Limb (tissue), 2 donors: Measurements from ENCODE around the gene TBX4.

Experiments
- DNase-seq, 2 donors: peaks; one replicate each; pipeline ENCODE4 v3.0.0-alpha.2; 2016; ENCODE audit errors: extremely low spot score in 2 of 2

Gene TBX4

DNA sequence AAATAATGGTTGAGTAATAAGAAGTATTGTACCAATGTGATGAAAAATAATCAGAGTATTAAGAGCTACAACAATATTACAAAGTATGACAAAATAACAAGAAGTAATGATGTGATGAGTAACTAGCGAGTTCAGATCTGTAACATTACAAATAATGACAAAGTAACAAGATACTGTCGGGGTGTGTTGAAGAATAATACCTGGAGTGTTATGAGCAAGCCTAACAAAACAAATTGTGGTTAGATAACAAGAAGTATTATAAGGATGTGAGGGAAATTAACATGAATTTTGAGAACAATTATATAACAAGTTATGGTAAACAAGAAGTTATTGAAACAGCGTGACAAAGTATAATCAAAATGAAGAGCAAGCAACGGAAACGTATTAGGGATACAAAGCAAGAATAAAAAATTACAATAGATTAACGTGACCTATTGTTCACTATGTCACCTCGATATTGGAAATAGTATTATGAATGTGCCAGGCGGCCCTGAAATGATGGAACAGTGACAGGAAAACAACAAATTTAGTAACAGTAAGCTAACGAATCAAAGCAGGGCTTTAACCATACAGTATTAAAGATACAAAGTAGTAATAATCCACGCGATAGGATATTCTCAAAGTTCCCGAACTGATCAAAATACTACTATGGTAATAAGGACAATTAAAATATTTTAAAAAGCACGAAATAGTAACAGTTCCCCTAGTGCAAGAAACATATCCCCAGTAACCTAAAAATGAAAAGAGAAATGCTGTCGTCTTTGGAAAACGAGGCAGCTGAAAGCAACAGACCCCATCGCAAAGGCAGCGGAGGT lies 1.6 kb downstream of the TBX4 start:
- DNase-seq = no peak

GRCh38 chr17:61454381-61455323 lies 2.4 kb downstream of the TBX4 start:
- DNase-seq = peak in 1 of 2 donors; percentile 64

- DNase-seq = peak in 1 of 2 donors; percentile 46
Measured at GRCh38 chr17:61455324-61456060, 3.3 kb downstream of the TBX4 start.

- peak in 1 of 2 donors; percentile 61 for DNase-seq
Measured at GRCh38 chr17:61456061-61456681, 3.9 kb downstream of the TBX4 start.

- DNase-seq = peak in 1 of 2 donors; percentile 61
Measured at GRCh38 chr17:61456688-61457225, 4.5 kb downstream of the TBX4 start.

GRCh38 chr17:61457226-61457983 lies 5.2 kb downstream of the TBX4 start:
- peak in 1 of 2 donors; percentile 51 for DNase-seq

DNA sequence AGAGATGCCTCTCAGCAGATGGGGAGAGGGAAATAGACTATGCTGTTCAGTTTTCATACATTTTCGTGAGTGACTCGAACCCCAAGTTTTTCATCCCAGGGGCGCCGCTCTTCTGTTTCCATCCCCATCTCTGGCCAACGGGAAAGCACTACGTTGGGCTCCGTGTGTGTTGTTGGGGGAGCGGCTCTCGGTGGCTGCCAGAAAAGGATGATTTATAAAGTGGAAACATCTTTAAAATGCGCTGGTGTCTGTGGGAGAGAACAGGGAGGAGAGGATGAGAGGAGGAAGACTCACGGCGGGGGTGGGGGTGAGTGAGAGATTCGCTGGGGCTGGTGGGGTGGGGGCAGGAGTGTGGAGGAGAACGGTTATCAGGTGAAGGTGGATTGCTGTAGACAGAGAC lies 5.8 kb downstream of the TBX4 start:
- peak in 1 of 2 donors; percentile 28 for DNase-seq

GRCh38 chr17:61458421-61459141 lies 6.4 kb downstream of the TBX4 start:
- DNase-seq = peak in 1 of 2 donors; percentile 25

DNA sequence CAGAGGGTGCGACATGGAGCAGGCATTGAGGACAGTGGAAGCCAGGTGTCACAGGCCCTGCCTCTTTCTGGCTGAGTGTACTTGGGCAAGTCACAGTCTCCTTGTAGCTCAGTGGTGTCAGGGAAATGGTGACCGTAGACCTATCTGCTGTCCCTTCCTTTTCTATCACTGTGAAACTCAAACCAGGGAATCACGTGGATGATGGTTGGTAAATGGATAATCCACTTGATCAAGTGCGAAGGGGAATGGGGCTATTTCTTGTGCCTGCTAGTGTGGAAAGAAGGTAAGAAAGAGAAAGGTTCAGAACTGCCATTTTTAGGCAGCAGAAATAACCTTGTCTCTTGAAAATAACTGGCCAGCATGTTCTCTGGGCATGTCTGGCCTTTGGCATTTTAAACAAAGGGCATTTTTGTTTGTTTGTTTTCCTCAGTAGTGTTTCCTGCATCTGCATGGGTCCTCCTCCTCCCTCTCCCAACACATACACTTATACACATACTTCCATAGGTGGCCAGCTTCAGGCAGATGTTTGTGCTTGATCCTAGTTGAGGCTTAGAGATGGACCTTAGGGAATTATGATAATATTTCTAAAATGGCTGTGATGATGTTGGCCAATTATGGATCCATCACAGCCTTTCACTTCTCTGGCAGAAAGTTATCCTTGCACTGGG lies 7.1 kb downstream of the TBX4 start:
- DNase-seq = no peak

DNA sequence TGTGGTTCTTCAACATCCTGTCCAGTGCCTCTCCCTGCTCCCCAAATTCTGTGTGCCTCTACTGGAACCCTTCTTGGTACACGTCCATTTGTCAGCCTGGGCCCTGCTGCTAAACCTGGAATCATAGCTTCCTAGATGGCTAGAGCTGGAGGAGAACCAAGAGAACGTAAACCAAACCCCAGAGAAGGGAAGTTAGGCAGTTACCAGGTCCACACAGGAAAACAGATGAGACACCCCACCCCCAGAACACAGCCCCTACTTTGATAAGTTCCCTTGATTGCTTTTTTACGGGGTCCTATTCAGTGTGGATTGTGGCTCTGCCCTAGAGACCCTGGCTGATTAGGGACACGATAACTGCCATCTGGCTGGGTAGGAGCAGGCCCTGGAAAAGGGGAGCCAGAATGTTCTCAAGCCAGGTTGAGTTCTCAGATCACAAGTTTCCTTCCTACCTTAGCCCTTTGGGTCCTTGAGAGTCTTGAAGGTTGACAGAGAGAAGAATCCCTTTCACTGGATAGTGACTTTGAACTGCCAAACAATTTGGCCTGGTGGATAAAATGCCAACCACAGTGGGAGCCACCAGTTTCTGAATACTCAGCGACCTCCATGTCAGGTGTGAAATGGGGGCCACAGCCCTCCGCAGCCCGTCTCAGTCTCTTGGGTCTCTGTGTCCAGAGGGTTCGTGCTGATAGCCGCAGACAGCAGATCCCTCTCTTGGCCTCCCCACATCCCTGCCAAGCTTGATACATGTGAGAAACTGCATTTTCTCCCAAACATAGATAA lies 7.9 kb downstream of the TBX4 start:
- DNase-seq = peak in 1 of 2 donors; percentile 21

DNA sequence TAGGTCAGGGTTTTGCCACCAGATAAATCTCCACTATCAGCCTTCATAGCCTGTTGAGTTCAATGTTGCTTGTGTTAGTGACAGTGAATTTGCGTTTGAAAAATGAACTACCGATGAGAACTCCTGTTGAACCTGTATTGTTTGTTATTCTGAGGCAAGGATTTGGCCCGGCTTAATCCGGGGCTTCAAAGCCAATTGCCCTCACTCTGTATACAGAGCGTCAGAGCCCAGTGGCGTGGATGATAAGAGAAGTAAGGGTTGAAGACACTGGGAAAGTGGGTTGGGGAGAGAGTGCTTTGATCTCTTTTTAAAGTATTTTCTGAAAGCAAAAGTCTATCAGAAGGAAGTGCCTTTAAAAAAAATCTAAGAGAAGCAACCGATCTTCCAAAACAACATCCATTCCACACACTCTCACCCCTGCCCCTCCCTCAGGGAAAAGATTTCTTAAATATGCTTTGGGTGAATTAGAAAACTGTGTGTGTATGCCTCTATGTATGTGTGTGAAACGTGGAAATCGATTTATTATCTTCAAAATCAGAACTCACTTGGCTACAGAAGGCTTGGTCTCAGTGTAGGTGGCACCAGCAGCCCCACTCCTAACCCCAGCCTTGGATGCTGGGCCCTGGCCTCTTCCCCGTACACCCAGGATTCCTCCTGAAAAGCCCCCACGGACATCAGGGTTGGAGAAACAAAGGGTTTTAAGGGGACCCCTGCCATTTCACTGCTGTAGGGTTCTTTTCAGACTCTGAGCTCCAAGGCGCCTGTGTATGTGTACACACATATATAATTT lies 8.8 kb downstream of the TBX4 start:
- DNase-seq = no peak

GRCh38 chr17:61461586-61461966 lies 9.4 kb downstream of the TBX4 start:
- DNase-seq = no peak

- no peak for DNase-seq
Measured at GRCh38 chr17:61461967-61462718, 9.9 kb downstream of the TBX4 start.

- no peak for DNase-seq
Measured at GRCh38 chr17:61462719-61463315, 10.6 kb downstream of the TBX4 start.

- peak; percentile 78 to 83 for DNase-seq
Measured at GRCh38 chr17:61463316-61464129, 11.3 kb downstream of the TBX4 start.
